WTC11 (cell line): Measurements from ENCODE around the gene FXYD6. TPM values are rescaled to one million over a fixed set of nuclear protein-coding genes. Genes with fewer than 3 reads are reported as not detected.
"Not testable (repeated sequence)": the region's sequence is repeated elsewhere in the genome, so short reads cannot be mapped to it uniquely, and the experiment has no call there.

Experiments used
- ATAC-seq: fragments of 200-7000 bp; cut with Tn5 transposase; 2 replicates; pipeline ENCODE4 v1.10.0; 2021; ENCODE audit warnings: mild to moderate bottlenecking, moderate library complexity
- CTCF ChIA-PET: fragments of 300-600 bp; sonication (Branson Sonifier 250); formaldehyde crosslinking; loops from one replicate; lab custom pipeline; 2021; ENCODE audit warnings: antibody characterized with exemption; lab: Charles Lee
- POLR2A ChIA-PET: fragments of 350-600 bp; sonication (Branson Sonifier 250); formaldehyde crosslinking; loops from one replicate; lab custom pipeline; 2021; ENCODE audit warnings: antibody characterized with exemption; lab: Charles Lee
- DNase-seq: peaks from one replicate; pipeline ENCODE4 v3.0.0; 2021; ENCODE audit warnings: low spot score
- H3K27ac Mint-ChIP-seq: 2 replicates; pipeline ENCODE4 v1.8.0; 2021; ENCODE audit warnings: mixed read lengths
- H3K27me3 Mint-ChIP-seq: 2 replicates; pipeline ENCODE4 v1.8.0; 2021; ENCODE audit warnings: low read depth, mild to moderate bottlenecking, moderate library complexity, mixed read lengths
- H3K36me3 Mint-ChIP-seq: 2 replicates; pipeline ENCODE4 v1.8.0; 2021; ENCODE audit warnings: mixed read lengths
- H3K4me1 Mint-ChIP-seq: 2 replicates; pipeline ENCODE4 v1.8.0; 2022; ENCODE audit warnings: mixed read lengths
- H3K4me3 Mint-ChIP-seq: 2 replicates; pipeline ENCODE4 v1.8.0; 2021; ENCODE audit warnings: mild to moderate bottlenecking, moderate library complexity, mixed read lengths
- H3K9me3 Mint-ChIP-seq: 2 replicates; pipeline ENCODE4 v1.8.0; 2021; ENCODE audit warnings: mixed read lengths
- AR ChIP-seq: fragments of 250-450 bp; sonication (Bioruptor Pico); IDR thresholded peaks from 2 replicates; pipeline ENCODE4 v1.9.0; 2021; ENCODE audit warnings: mild to moderate bottlenecking
- CBFB ChIP-seq: sonication (generic); formaldehyde crosslinking; IDR thresholded peaks from 2 replicates; pipeline ENCODE4 v1.8.1; 2022; ENCODE audit warnings: mild to moderate bottlenecking, low read depth, missing genetic modification reagents
- E2F4 ChIP-seq: sonication (generic); formaldehyde crosslinking; IDR thresholded peaks from 2 replicates; pipeline ENCODE4 v1.8.1; 2022; ENCODE audit warnings: low read depth, mild to moderate bottlenecking, moderate library complexity, missing genetic modification reagents, borderline replicate concordance
- FOXK1 ChIP-seq: sonication (generic); formaldehyde crosslinking; IDR thresholded peaks from 2 replicates; pipeline ENCODE4 v1.8.0; 2022; ENCODE audit warnings: mild to moderate bottlenecking, moderate library complexity, missing genetic modification reagents
- FOXP1 ChIP-seq: sonication (generic); formaldehyde crosslinking; IDR thresholded peaks from 2 replicates; pipeline ENCODE4 v1.8.0; 2022; ENCODE audit warnings: missing genetic modification reagents, mild to moderate bottlenecking, moderate library complexity, borderline replicate concordance
- GABPB1 ChIP-seq: sonication (generic); formaldehyde crosslinking; IDR thresholded peaks from 2 replicates; pipeline ENCODE4 v1.8.1; 2023; ENCODE audit warnings: mild to moderate bottlenecking, missing genetic modification reagents
- HMGA2 ChIP-seq: fragments of 250-450 bp; sonication (Bioruptor Pico); IDR thresholded peaks from 2 replicates; pipeline ENCODE4 v1.4.0; 2021; ENCODE audit warnings: mild to moderate bottlenecking, moderate library complexity
- IRF2 ChIP-seq: sonication (generic); formaldehyde crosslinking; IDR thresholded peaks from 2 replicates; pipeline ENCODE4 v1.8.0; 2022; ENCODE audit warnings: low read depth, missing genetic modification reagents, borderline replicate concordance
- JUN ChIP-seq: sonication (generic); formaldehyde crosslinking; IDR thresholded peaks from 2 replicates; pipeline ENCODE4 v1.8.0; 2023; ENCODE audit warnings: mild to moderate bottlenecking, missing genetic modification reagents
- MYBL2 ChIP-seq: sonication (generic); formaldehyde crosslinking; IDR thresholded peaks from 2 replicates; pipeline ENCODE4 v1.8.1; 2023; ENCODE audit warnings: mild to moderate bottlenecking, moderate library complexity, missing genetic modification reagents
- NFATC4 ChIP-seq: fragments of 250-450 bp; sonication (Bioruptor Pico); IDR thresholded peaks from 2 replicates; pipeline ENCODE4 v1.9.0; 2021; ENCODE audit warnings: mild to moderate bottlenecking
- NFE2L1 ChIP-seq: sonication (generic); formaldehyde crosslinking; IDR thresholded peaks from 2 replicates; pipeline ENCODE4 v1.8.1; 2023; ENCODE audit warnings: missing genetic modification reagents
- NFYB ChIP-seq: sonication (generic); formaldehyde crosslinking; conservative IDR thresholded peaks from 2 replicates; pipeline ENCODE4 v1.8.0; 2022; ENCODE audit warnings: low read depth, missing genetic modification reagents
- PRRX2 ChIP-seq: fragments of 250-450 bp; sonication (Bioruptor Pico); IDR thresholded peaks from 2 replicates; pipeline ENCODE4 v1.8.0; 2021; ENCODE audit warnings: mild to moderate bottlenecking
- SMAD4 ChIP-seq: sonication (generic); formaldehyde crosslinking; IDR thresholded peaks from 2 replicates; pipeline ENCODE4 v1.8.0; 2022; ENCODE audit warnings: mild to moderate bottlenecking, missing genetic modification reagents
- ZNF121 ChIP-seq: sonication (generic); formaldehyde crosslinking; IDR thresholded peaks from 2 replicates; pipeline ENCODE4 v1.8.0; 2023; ENCODE audit warnings: missing genetic modification reagents
- ZNF138 ChIP-seq: sonication (generic); formaldehyde crosslinking; conservative IDR thresholded peaks from 2 replicates; pipeline ENCODE4 v1.8.1; 2022; ENCODE audit warnings: mild to moderate bottlenecking, moderate library complexity, missing genetic modification reagents
- ZNF317 ChIP-seq: sonication (generic); formaldehyde crosslinking; IDR thresholded peaks from 2 replicates; pipeline ENCODE4 v1.8.1; 2023; ENCODE audit warnings: low read depth, mild to moderate bottlenecking, moderate library complexity, missing genetic modification reagents, borderline replicate concordance
- ZNF423 ChIP-seq: fragments of 250-450 bp; sonication (Bioruptor Pico); IDR thresholded peaks from 2 replicates; pipeline ENCODE4 v2.1.2; 2022; ENCODE audit warnings: mild to moderate bottlenecking, moderate library complexity
- total RNA-seq: library from RNA; stranded (reverse); gene quantifications from 3 replicates; pipeline ENCODE4 v1.2.3, GENCODE V29; 2021
- TF ChIP-seq, protein P1 (sequence below): sonication (generic); formaldehyde crosslinking; IDR thresholded peaks from 2 replicates; pipeline ENCODE4 v1.8.1; 2023; ENCODE audit warnings: mild to moderate bottlenecking, missing genetic modification reagents
- TF ChIP-seq, protein P2 (sequence below): sonication (generic); formaldehyde crosslinking; IDR thresholded peaks from 2 replicates; pipeline ENCODE4 v1.8.1; 2022; ENCODE audit warnings: mild to moderate bottlenecking, moderate library complexity, missing genetic modification reagents
- TF ChIP-seq, protein P3 (sequence below): fragments of 250-450 bp; sonication (Bioruptor Pico); IDR thresholded peaks from 2 replicates; pipeline ENCODE4 v2.1.2; 2022; ENCODE audit warnings: mild to moderate bottlenecking, moderate library complexity
- TF ChIP-seq, protein P4 (sequence below): sonication (generic); formaldehyde crosslinking; IDR thresholded peaks from 2 replicates; pipeline ENCODE4 v1.8.1; 2022; ENCODE audit warnings: missing genetic modification reagents, borderline replicate concordance

The FXYD6 gene
- total RNA-seq, 1 experiment from 2014 or later: 26.2 TPM

GRCh38 chr11:117876341-117877119 lies at the start of gene FXYD6 (continued):
- TF ChIP-seq E2F4 (CRISPR knock-in tag): no peak
- no peak for TF ChIP-seq AR
- TF ChIP-seq, protein P1, sequence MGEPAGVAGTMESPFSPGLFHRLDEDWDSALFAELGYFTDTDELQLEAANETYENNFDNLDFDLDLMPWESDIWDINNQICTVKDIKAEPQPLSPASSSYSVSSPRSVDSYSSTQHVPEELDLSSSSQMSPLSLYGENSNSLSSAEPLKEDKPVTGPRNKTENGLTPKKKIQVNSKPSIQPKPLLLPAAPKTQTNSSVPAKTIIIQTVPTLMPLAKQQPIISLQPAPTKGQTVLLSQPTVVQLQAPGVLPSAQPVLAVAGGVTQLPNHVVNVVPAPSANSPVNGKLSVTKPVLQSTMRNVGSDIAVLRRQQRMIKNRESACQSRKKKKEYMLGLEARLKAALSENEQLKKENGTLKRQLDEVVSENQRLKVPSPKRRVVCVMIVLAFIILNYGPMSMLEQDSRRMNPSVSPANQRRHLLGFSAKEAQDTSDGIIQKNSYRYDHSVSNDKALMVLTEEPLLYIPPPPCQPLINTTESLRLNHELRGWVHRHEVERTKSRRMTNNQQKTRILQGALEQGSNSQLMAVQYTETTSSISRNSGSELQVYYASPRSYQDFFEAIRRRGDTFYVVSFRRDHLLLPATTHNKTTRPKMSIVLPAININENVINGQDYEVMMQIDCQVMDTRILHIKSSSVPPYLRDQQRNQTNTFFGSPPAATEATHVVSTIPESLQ (CRISPR knock-in tag): no peak
- peak; percentile 63; the same call in 1 of the 2 replicates for TF ChIP-seq SMAD4 (CRISPR knock-in tag)
- TF ChIP-seq ZNF138: no peak
- no peak for TF ChIP-seq IRF2 (CRISPR knock-in tag)
- TF ChIP-seq MYBL2 (CRISPR knock-in tag): no peak
- no peak for TF ChIP-seq JUN (CRISPR knock-in tag)
- TF ChIP-seq PRRX2 (CRISPR knock-in tag): no peak
- no peak for TF ChIP-seq GABPB1 (CRISPR knock-in tag)
- TF ChIP-seq, protein P2, sequence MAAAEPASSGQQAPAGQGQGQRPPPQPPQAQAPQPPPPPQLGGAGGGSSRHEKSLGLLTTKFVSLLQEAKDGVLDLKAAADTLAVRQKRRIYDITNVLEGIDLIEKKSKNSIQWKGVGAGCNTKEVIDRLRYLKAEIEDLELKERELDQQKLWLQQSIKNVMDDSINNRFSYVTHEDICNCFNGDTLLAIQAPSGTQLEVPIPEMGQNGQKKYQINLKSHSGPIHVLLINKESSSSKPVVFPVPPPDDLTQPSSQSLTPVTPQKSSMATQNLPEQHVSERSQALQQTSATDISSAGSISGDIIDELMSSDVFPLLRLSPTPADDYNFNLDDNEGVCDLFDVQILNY (CRISPR knock-in tag): peak; percentile 65; the same call in 1 of the 2 replicates
- peak; percentile 76 for TF ChIP-seq FOXK1 (CRISPR knock-in tag)
- no peak for TF ChIP-seq ZNF317 (CRISPR knock-in tag)
- no peak for TF ChIP-seq NFE2L1 (CRISPR knock-in tag)
- TF ChIP-seq, all 79 proteins: peak for 9

GRCh38 chr11:117926166-117926565 lies 49.7 kb upstream of the FXYD6 start:
- CTCF ChIA-PET, H3K27me3 Mint-ChIP-seq, DNase-seq, ATAC-seq, H3K4me3 Mint-ChIP-seq, H3K9me3 Mint-ChIP-seq, H3K27ac Mint-ChIP-seq, POLR2A ChIA-PET, H3K36me3 Mint-ChIP-seq: not testable (repeated sequence)
- H3K4me1 Mint-ChIP-seq: peaks cover 25% of the 10 kb centered on the region

DNA sequence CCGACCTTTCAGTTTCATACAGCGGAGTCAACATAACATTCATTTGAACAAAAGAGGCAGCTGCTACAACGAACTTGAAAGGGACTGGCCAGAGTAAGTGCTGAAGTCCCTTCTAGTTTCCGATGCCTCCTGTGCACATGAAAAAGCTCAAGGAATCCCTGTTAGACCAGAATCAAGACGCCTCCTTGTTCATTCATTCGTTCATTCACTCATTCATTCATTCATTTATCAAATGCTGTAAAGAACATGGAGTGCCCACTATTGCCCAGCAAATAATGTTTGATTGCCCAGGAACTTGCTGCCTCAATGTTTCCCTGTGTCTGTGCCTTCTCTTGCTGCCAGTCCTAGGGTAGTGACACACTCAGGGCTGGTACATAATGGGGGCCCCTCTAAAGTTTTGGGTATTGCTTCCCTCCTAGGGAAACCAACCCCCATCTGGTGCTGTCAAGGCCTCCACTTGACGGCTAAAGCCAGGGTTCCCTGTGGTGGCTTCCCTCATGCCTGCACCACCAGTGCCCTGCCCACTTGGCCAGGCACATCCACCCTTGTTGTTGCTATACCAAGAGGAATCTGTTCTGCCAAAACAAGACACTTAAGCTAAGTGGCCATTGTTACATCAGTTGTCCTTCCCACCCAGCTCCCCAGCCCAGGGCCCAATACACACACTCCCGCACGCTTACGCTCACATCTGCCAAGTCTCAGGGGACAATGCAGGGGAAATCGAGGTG lies 48.9 kb upstream of the FXYD6 start:
- Mint-ChIP-seq H3K27ac (no peak overlapping the region), H3K9me3 (no peaks in the 10 kb centered on the region), H3K36me3 (no peaks in the 10 kb centered on the region), H3K27me3 (peaks cover 4% of the 10 kb centered on the region), H3K4me1 (peaks cover 21% of the 10 kb centered on the region), H3K4me3 (no peak overlapping the region)
- DNase-seq: no peak
- ATAC-seq: no peak
- CTCF ChIA-PET: interaction anchor here (0.9 kb wide), 1 partner anchor 128 kb away, joined by 3 read pairs; no protein-coding TSS in a partner anchor
- POLR2A ChIA-PET: no interaction called here
- no peak for TF ChIP-seq FOXP1 (CRISPR knock-in tag)
- TF ChIP-seq HMGA2 (CRISPR knock-in tag): no peak
- TF ChIP-seq ZNF423 (CRISPR knock-in tag): no peak
- no peak for TF ChIP-seq NFE2L1 (CRISPR knock-in tag)
- TF ChIP-seq, protein P3, sequence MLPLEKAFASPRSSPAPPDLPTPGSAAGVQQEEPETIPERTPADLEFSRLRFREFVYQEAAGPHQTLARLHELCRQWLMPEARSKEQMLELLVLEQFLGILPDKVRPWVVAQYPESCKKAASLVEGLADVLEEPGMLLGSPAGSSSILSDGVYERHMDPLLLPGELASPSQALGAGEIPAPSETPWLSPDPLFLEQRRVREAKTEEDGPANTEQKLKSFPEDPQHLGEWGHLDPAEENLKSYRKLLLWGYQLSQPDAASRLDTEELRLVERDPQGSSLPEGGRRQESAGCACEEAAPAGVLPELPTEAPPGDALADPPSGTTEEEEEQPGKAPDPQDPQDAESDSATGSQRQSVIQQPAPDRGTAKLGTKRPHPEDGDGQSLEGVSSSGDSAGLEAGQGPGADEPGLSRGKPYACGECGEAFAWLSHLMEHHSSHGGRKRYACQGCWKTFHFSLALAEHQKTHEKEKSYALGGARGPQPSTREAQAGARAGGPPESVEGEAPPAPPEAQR: no peak
- TF ChIP-seq MYBL2 (CRISPR knock-in tag): no peak
- TF ChIP-seq NFATC4 (CRISPR knock-in tag): no peak
- no peak for TF ChIP-seq ZNF121 (CRISPR knock-in tag)
- TF ChIP-seq, protein P4, sequence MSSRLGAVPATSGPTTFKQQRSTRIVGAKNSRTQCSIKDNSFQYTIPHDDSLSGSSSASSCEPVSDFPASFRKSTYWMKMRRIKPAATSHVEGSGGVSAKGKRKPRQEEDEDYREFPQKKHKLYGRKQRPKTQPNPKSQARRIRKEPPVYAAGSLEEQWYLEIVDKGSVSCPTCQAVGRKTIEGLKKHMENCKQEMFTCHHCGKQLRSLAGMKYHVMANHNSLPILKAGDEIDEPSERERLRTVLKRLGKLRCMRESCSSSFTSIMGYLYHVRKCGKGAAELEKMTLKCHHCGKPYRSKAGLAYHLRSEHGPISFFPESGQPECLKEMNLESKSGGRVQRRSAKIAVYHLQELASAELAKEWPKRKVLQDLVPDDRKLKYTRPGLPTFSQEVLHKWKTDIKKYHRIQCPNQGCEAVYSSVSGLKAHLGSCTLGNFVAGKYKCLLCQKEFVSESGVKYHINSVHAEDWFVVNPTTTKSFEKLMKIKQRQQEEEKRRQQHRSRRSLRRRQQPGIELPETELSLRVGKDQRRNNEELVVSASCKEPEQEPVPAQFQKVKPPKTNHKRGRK (CRISPR knock-in tag): no peak
- no peak for TF ChIP-seq CBFB (CRISPR knock-in tag)
- no peak for TF ChIP-seq NFYB (CRISPR knock-in tag)
